ENCODE measurements around the gene GRHL3.
"Not testable (repeated sequence)": the region's sequence is repeated elsewhere in the genome, so short reads cannot be mapped to it uniquely, and the experiment has no call there.

The GRHL3 gene

DNA sequence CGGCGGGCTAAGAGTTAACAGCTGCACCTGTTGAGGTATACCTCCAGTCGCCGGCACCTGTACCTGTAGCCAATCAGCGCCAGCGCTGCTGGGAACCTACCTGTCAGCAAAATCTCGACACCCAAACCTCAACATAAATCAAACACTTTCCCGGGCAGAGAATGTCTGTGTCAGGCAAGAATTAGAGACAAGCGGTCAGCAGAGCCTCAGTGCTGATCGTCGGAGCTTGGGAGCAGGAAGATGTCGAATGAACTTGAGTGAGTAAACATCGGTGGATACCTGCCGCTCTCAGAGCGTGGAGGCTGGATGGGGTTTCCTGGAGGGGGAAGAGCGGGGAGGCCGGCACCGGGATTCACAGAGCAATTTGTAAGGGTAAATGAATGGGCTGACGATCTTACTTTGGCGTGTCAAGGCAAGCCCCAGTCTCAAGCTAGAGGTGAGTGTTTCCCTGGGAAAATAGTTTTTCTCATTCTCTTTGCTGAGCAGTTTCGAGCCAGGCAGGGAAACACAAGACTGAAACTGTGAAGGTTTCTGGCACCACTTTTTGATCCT is at the start of gene GRHL3:
Gene GRHL3 (plus strand): TSS at position 46 of the 552 bp plus-strand sequence. CDS start 195 bp downstream, at position 241.
- peak; percentile 65 for DNase-seq

DNA sequence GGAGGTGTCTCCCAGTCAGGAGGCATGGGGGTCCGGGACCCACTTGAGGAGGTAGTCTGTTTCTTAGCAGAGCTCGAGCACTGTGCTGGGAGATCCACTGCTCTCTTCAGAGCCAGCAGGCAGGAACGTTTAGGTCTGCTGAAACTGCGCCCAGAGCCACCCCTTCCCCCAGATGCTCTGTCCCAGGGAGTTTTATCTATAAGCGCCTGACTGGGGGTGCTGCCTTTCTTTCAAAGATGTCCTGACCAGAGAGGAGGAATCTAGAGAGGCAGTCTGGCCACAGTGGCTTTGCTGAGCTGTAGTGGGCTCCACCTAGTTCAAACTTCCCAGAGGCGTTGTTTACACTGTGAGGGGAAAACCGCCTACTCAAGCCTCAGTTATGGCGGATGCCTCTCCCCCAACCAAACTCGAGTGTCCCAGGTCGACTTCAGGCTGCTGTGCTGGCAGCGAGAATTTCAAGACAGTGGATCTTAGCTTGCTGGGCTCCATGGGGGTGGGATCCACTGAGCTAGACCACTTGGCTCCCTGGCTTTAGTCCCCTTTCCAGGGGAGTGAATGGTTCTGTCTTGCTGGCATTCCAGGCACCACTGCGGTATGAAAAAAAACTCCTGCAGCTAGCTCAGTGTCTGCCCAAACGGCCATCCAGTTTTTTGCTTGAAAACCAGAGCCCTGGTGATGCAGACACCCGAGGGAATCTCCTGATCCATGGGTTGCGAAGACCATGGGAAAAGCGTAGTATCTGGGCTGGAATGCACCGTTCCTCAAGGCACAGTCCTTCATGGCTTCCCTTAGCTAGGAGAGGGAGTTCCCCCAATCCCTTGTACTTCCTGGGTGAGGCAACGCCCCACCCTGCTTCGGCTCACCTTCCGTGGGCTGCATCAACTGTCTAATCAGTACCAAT is 44.7 kb upstream of the GRHL3 start:
- DNase-seq: not testable (repeated sequence)

DNA sequence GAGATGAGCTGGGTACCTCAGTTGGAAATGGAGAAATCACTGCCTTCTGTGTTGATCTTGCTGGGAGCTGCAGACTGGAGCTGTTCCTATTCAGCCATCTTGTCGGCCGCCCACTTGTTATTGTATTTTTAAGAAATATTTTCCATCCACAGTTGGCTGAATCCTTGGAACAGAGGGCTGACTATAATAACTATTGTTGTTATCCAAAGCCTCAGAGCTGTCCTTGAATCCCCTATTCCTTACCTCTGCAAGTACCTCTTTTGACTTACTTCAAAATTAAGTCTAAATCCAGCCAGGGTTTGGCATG is 44.1 kb upstream of the GRHL3 start:
- no peak for DNase-seq

DNA sequence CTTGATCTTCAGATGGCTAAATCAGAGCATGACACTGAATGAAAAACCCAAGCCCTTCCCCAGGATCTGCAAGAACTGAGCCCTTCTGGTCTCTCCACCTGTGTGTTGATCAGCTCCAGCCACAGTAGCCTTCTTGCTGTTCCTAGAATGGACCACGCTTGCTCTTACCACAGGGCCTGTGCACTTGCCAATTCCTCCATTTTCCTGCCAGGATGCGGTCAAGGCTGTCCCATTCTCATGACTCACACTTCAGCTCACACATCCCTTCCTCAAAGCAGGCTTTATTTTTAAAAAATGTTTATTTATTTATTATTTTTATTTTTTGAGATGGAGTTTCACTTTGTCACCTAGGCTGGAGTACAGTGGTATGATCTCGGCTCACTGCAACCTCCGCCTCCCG is 43.6 kb upstream of the GRHL3 start:
- DNase-seq: no peak

DNA sequence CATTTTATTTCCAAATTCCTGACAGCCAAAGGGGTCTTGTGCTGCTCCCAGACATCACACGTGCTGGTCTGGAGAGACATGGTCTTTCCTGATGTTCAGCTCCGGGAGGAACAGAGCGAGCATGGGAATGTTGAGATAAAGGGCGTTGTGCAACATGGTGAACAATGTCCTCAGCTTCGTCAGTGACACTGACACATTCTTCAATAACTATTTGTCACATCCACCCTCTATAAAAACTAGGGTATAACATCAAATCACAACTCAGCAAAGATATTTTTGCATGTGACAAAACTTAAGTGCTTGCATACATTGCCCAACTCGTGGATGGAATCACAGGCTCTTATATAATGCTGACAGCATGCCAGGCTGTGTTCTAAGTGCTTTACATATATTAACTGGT is 42.4 kb upstream of the GRHL3 start:
- no peak for DNase-seq

DNA sequence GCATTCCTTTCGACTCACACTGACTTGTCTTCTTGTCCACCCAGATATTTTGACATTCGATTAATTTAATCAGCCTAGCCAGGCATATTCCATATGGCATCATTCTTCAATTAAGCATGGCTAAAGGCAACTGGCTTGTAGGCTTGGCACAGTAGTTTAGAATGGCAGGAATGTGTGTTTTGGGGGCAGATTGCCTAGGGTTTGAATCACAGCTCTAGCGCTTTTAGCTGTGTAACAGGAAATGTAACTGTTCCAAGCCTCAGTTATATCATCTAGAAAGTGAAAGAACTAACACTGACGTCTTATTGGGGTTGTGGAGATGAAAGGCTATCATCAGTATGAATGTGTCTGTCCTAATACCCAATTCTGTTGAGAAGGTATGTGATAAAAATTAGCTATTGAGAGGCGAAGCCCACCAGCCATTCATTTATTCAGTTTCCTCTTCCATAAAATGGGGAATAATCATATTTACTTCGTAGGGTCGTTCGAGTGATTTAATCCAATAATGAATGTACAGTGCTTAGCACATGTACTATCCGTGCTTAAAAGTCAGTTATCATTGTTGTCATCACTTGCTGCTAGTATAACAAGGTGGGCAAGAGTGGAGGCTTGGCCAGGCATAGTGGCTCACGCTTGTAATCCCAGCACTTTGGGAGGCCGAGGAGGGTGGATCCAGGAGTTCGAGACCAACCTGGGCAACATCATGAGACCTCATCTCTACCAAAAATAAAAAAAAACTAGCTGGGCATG is 41.6 kb upstream of the GRHL3 start:
- no peak for DNase-seq

DNA sequence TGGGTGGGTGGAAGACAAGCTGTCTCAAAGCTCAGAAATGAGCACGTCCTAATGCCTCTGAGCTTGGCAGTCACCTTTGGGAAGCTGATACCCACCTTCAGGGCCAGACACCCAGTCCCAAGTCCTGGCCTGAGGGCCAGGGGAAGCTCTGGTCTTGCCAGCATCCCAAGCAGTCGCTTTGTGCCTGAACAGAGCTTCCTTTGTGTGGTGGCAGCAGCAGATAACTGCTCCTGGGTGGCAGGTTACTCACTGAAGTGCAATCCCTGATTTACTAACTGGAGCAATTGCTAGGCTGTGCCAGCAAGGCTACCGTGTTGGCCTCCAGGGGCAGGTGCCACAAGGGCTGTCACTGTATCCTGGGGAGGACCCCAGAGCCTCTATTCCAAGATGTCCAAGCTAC is 40.4 kb upstream of the GRHL3 start:
- no peak for DNase-seq

DNA sequence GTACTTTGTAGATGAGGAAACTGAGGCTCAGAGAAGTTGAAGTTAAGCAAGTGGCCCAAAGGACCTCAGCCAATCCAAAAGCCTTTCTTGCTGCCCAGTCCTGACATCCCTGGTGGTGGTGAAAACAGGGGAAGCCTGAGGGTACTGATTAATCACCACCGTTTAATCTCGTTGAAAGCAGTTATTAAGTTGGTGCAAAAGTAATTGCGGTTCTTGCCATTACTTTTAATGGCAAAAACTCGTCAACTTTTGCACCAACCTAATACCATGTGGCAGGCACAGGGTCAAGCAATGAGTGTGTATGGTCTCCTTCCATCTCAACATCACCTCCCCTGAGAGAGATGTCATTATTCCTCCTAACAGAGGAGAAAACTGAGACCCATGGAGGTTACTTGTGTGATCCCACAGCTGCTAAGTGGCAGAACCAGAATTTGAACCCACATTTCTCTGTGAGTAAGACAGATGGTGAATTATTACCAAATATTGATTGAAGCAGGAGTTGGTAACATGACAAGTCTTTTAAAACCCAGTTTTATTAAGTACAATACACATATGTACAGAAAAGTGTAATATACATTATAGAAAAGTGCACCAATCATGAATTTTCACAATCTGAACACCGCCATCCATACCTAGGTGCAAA is 39.4 kb upstream of the GRHL3 start:
- no peak for DNase-seq

DNA sequence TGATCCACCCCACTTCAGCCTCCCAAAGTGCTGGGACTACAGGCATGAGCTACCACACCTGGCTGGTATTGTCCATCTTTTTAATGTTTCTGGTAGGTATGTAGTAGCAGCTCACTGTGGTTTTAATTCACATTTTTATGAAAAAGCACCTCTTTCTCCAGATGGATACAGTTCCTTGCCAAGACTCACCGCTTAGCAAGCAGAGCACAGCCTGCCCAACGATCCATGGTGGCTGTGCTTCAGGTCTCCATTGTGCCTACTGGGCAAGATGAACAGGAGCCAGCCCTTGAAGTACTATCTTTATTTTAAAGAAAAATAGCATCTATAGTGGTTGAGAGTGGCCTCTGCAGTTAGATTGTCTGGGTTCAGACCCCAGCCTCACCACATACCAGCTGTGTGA is 37.6 kb upstream of the GRHL3 start:
- no peak for DNase-seq

DNA sequence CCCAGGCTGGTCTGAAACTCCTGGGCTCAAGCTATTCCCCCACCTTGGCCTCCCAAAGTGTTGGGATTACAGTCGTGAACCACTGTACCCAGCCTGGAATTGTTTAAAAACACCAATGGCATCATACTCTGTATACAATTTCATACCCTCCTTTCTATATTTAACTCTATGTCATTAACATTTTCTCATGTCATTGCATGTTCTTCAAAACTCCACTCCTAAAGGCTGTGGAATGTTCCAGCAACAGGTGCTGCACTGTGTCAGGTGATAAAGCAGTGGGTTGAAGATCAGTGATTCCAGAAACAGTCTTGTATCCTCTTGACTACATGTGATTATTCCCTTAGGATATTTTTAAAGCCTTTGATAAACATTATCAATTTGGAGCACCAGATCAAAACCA is 36.7 kb upstream of the GRHL3 start:
- DNase-seq: no peak

DNA sequence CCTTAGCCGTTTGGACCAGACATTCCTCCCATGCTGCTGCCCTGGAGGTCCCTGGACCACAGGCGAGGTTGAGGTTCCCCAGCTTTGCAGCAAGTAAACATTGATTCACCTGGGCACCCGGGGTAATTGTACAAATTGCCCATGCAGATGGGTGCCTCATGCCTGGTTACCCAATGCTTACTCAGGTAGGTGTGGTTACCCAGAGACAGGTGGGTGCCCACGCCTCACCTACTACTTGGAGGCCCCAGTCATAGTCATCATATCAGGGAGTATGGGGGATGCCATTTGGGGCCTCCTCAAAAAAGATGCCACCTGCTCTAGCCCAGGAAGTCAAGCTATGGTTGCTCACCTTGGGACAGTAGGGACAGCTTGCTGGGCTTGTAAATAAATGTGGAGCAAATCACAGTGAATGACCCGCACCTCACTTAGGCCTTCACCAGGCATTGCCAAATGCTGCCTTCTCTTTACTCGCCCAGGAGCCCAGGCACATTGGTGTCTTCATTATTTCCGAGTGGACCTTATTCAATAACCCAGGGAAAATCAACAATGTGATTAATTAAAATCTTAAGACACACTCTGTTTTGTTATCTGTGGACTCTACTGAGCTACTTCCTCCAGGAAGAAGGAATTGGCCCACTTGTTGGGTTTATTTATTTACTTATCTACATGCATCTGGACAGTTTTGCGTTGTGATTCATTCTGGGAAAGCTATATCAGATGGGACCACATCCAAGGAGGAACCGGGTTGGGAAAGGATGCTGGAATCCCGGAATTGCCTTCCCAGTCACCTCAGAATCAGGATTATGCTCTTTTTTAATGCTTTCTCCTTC is 35.6 kb upstream of the GRHL3 start:
- peak; percentile 45 for DNase-seq

DNA sequence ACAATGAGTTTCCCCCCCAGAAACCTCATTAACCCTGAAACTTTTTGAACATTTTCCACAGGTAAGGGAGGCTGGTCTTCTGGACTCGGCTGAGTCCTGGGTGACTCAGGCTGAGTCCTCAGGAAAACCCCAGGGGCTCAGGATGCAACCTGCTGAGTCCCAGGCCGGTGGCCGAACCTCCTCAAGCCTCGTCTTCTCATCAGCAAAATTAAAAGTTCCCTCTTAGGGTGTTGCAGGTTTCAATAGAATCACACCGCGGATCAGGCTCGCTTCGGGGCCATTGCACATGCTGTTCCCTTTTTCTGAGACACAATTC is 35.0 kb upstream of the GRHL3 start:
- DNase-seq: no peak

DNA sequence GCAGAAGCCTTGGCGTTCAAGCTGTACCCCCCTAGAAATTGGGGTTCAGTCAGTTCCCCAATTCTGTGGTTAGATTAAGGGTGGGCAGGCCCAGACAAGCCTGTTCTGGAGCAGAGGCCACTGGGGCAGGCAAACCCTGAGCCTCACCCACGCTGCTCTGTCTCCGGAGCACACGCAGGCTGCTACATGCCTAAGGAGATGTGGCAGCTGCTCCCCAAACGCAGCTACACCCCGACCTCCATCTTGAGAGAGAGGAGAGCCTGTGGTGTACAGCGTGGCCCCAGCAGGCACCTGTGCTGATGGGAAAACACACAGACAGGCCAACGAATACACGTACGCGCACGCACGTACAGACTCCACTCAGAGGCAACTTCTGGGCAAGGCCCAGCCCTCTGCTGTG is 33.9 kb upstream of the GRHL3 start:
- peak; percentile 34 for DNase-seq

DNA sequence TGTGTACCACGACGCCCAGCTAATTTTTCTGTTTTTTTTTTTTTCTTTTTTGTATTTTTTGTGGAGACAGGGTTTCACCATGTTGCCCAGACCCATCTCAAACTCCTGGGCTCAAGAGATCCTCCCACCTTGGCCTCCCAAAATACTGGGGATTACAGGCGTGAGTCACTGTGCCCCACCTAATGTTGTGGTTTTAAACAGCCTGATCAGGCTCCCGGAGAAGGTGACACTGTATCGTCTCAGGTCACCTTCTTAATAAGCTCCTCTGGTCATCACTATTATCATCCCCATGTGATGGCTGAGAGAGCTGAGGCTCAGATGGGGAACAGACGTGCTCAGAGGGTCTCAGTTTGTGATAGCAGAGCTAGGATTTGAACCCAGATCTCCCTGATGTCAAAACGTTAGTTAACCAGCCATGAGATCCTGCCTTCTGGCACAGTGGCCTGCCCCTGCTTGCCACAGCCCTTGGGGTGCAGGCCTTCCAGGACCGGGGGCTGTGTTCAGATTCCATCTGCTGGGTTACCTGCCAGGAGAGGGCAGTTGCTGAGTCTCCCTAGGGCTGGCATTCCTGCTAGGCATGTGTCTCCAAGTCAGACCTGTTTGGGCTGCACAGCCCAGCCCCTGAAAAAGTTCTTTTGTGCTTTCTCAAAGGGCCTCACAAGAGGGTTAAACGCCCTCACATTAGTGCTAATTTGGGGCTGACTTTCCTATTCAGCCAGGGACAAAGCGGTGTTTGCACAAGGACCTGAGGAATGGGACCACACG is 32.7 kb upstream of the GRHL3 start:
- no peak for DNase-seq

DNA sequence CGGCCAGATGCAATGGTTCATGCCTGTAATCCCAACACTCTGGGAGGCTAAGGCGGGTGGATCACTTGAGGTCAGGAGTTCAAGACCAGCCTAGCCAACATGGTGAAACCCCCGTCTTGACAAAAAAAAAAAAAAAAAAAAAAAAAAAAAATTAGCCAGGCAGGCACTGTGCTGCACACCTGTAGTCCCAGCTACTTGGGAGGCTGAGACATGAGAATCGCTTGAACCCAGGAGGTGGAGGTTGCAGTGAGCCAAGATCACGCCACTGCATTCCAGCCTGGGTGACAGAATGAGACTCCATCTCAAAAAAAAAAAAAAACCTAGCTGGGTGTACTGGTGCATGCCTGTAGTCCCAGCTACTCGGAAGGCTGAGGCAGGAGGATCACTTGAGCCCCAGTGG is 31.4 kb upstream of the GRHL3 start:
- not testable (repeated sequence) for DNase-seq

DNA sequence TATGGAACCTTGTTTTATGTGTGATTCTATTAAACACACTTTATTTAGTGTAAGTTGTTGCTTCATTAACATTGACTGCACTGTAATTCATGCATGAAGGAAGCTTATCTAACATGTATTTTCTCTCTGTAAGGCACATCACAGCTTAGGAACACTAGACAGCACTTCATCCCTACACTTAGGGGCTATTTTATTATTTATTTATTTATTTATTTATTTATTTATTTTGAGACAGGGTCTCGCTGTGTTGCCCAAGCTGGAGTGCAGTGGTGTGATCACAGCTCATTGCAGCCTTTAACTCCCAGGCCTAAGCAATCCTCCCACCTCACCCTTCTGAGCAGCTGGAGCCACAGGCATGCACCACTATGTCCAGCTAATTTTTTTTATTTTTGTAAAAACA is 30.7 kb upstream of the GRHL3 start:
- no peak for DNase-seq

DNA sequence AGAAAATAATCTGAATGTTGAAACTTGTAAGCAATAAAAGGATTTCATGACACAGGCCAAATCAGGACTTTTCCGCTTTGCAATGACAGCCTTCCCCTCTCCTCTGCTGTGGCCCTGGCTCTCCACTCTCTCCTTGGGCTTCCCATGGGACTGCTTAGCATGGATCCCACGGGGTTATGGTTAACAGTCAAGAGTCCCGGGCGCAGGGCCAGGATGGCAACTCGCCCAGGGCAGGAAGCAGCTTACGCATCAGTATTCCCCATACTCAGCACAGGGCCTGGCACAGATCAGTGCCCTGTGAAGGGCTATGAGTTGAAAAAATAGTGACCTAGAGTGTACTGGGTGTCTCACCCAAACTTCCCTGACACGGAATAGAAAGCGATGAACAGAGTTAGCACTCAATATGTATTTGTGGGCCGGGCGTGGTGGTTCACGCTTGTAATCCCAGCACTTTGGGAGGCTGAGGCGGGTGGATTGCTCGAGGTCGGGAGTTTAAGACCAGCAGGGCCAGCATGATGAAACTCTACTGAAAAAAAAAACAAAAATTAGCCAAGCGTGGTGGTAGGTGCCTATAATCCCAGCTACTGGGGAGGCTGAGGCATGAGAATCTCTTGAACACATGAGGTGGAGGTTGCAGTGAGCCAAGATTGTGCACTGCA is 29.1 kb upstream of the GRHL3 start:
- peak; percentile 97 for DNase-seq

DNA sequence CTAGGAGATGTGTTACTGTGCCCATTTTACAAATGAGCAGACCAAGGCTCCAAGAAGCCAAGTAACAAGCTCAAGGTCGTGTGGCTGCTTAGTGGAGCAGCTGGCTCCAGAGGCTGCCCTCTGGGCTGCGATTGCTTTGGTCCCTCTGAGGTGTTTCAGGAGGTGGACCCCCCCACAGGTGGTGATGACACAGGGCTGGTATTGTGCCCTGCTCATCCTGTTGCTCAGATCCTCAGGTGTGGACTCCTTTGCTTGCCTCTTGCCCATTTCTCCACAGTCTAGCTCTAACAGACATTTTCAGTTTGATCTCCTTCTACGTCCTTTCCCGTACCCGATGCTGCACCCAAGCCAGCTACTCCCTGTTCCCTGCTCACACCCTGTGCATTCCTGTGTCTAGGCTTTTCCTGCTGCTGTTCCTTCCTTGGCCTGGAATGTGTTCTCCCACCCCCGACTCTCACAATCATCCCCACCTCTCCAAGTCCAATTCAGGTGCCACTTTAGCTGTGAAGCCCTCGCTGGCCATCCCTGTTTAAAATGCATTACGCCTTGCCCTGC is 28.1 kb upstream of the GRHL3 start:
- no peak for DNase-seq

DNA sequence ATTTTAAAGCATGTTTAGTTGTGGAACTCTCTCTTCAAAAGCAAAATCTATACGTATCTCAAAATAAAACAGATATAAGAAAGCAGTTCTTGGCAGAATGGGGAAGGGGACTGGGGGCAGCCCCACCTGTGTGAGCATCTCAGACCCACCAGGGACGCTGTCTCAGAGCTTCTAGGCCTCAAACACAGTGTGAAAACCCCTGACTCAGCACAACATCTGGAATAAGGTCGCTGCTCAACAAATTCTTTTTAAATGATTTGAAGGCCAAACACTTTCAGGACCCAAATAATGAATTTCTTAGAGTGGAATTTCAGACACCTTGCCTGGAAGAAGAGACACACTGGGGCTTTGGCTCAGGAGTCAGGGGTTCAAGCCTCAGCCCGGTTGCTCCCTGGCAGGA is 27.1 kb upstream of the GRHL3 start:
- DNase-seq: no peak

DNA sequence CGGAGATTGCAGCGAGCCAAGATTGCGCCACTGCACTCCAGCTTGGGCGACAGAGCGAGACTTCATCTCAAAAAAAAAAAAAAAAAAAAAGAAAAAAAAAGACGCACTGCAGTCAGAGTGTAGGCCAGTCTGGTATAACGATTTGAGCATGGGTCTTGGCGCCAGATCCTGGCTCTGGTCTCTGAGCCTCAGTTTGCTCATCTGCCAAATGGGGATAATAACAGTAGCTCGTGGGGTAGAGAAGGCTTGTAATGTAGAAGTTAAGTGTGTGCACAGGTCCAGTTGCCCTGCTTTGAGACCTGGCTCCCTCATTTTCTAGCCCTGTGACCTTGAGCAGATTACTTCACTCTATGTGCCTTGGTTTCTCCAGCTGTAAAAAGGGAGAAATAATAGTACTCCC is 26.3 kb upstream of the GRHL3 start:
- DNase-seq: no peak

Data from NCI-H2171 (cell line).